Measurements from ENCODE around the gene CAPN13. TPM values are rescaled to one million over a fixed set of nuclear protein-coding genes. Genes with fewer than 3 reads are reported as not detected.
A peak's percentile ranks its signal among the peaks of the same experiment; 100 is the strongest.

CAPN13 gene
- total and polyA plus RNA-seq, 2 of the 4 experiments (the other 2 are of a cell fraction) = not detected

GRCh38 chr2:30756051-30756719, 51.1 kb downstream of the CAPN13 start:
- no peaks in the 10 kb centered on the region for H3K79me1 ChIP-seq (ENCODE audit: low read depth in 1 of 2, low read length in 2 of 2)
- peak overlapping the region; percentile 58 for H2AFZ ChIP-seq (replicated peaks; ENCODE audit: low read length, poor library complexity)
- H3K4me3 ChIP-seq (ENCODE audit: insufficient read depth, low read depth, low read length) = no peak overlapping the region
- no peak overlapping the region for H3K9ac ChIP-seq (ENCODE audit: low read depth, low read length)
- H2AK9ac ChIP-seq (replicated peaks; ENCODE audit: low read depth, low read length, poor library complexity) = no peak overlapping the region
- CTCF ChIA-PET = no interaction called here
- POLR2A ChIA-PET (ENCODE audit: unreplicated experiment) = no interaction called here
- H2BK15ac ChIP-seq (ENCODE audit: low read depth, low read length) = no peak overlapping the region
- no TSS peak for BruUV-seq (replicated peaks)
- TF ChIP-seq USF2 (IDR thresholded peaks at IDR 0.05; ENCODE audit: low read depth, low read length) (no peak), MXI1 (IDR thresholded peaks at IDR 0.05; ENCODE audit: borderline replicate concordance, low read depth, low read length) (no peak), POLR2A (IDR thresholded peaks at IDR 0.05; ENCODE audit: low read depth, low read length) (no peak), RAD21 (IDR thresholded peaks at IDR 0.05; ENCODE audit: low read length) (no peak), ELK1 (IDR thresholded peaks at IDR 0.05; ENCODE audit: borderline replicate concordance, low read depth, low read length) (no peak), CTCF (conservative IDR thresholded peaks at IDR 0.05; ENCODE audit: low read depth, low read length) (no peak), NFE2L2 (IDR thresholded peaks at IDR 0.05; ENCODE audit: low read depth, low read length) (no peak), FOS (IDR thresholded peaks at IDR 0.05; ENCODE audit: low read depth, low read length) (no peak), RFX5 (IDR thresholded peaks at IDR 0.05; ENCODE audit: low read depth, low read length) (no peak), RCOR1 (IDR thresholded peaks at IDR 0.05; ENCODE audit: insufficient replicate concordance, low read length) (no peak), SMC3 (IDR thresholded peaks at IDR 0.05; ENCODE audit: low read depth, low read length) (no peak), BHLHE40 (IDR thresholded peaks at IDR 0.05; ENCODE audit: low read depth, low read length) (no peak), CEBPB (IDR thresholded peaks at IDR 0.05; ENCODE audit: low read depth, low read length) (no peak), CHD1 (IDR thresholded peaks at IDR 0.05; ENCODE audit: low read depth, low read length) (no peak), MAFK (IDR thresholded peaks at IDR 0.05; ENCODE audit: low read depth, low read length) (no peak), MAZ (IDR thresholded peaks at IDR 0.05; ENCODE audit: borderline replicate concordance, low read depth, low read length) (no peak)
- no peak overlapping the region for H2BK5ac ChIP-seq (ENCODE audit: low read depth, low read length, poor library complexity, severe bottlenecking)
- DNase-seq = no peak
- H2BK20ac ChIP-seq (ENCODE audit: low read depth, low read length) = no peak overlapping the region
- no peaks in the 10 kb centered on the region for H3K4me1 ChIP-seq (ENCODE audit: control insufficient read depth, insufficient read depth, low read length)
- no peak overlapping the region for H3K18ac ChIP-seq (ENCODE audit: low read depth, low read length)
- H3K36me3 ChIP-seq (ENCODE audit: control insufficient read depth, insufficient read depth, low read length) = no peaks in the 10 kb centered on the region
- H4K91ac ChIP-seq (ENCODE audit: insufficient read depth, low read depth, low read length) = no peak overlapping the region
- dilution Hi-C loops (cut with HindIII; ENCODE audit: low sequenced_read_pairs, unreplicated experiment) (no loop called here), intact Hi-C loops (cut with micrococcal nuclease) (no loop called here), in situ Hi-C loops (cut with MboI; ENCODE audit: low sequenced_read_pairs) (no loop called here)
- no peak overlapping the region for H3K56ac ChIP-seq (ENCODE audit: extremely low read depth, insufficient read depth, low read length)
- H3K23ac ChIP-seq (ENCODE audit: low read depth, low read length) = no peak overlapping the region
- no peak overlapping the region for H3K14ac ChIP-seq (replicated peaks; ENCODE audit: low read depth, low read length)
- H4K5ac ChIP-seq (ENCODE audit: low read depth, low read length) = no peak overlapping the region
- H4K8ac ChIP-seq (ENCODE audit: low read depth in 2 of 2, low read length in 2 of 2) = no peak overlapping the region
- H3K4me2 ChIP-seq (ENCODE audit: low read depth, low read length) = no peak overlapping the region
- no peak for ATAC-seq (ENCODE audit: low read depth)
- no peaks in the 10 kb centered on the region for H3K9me1 ChIP-seq (ENCODE audit: insufficient read depth, low read length)
- H3K4ac ChIP-seq (ENCODE audit: low read depth, low read length) = no peak overlapping the region
- H2AK5ac ChIP-seq (ENCODE audit: low read depth, low read length) = no peak overlapping the region
- peaks cover 15% of the 10 kb centered on the region for H3K27me3 ChIP-seq (ENCODE audit: control insufficient read depth, insufficient read depth, low read length)
- H3K9me3 ChIP-seq (ENCODE audit: control insufficient read depth, insufficient read depth, low read length) = no peaks in the 10 kb centered on the region
- no peak overlapping the region for H3K27ac ChIP-seq (ENCODE audit: insufficient read depth, low read length)
- H4K20me1 ChIP-seq (ENCODE audit: insufficient read depth, low read length) = no peaks in the 10 kb centered on the region
- WGBS, 2 experiments (ENCODE audit: extremely low coverage in 2 of 2, insufficient read length in 1 of 2) = 28% methylated on average over 6 of the region's 9 CpGs; no CpG with 5 or more reads in 1 of the 2 experiments
- no peak overlapping the region for H2BK120ac ChIP-seq (ENCODE audit: low read depth, low read length)
